WTC11 (cell line): ENCODE measurements around the gene GTF3C1.

ENCODE experiments used
- CTCF ChIP-seq: fragments of 200-600 bp; IDR thresholded peaks from 2 replicates; pipeline ENCODE4 v1.8.0; 2022; ENCODE audit warnings: antibody characterized with exemption
- E2F1 ChIP-seq: sonication (generic); formaldehyde crosslinking; IDR thresholded peaks from 2 replicates; pipeline ENCODE4 v1.8.0; 2022; ENCODE audit warnings: mild to moderate bottlenecking, missing genetic modification reagents
- KAT7 ChIP-seq: sonication (generic); formaldehyde crosslinking; IDR thresholded peaks from 2 replicates; pipeline ENCODE4 v1.8.1; 2023; ENCODE audit warnings: missing genetic modification reagents, mild to moderate bottlenecking, borderline replicate concordance
- MLX ChIP-seq: sonication (generic); formaldehyde crosslinking; IDR thresholded peaks from 2 replicates; pipeline ENCODE4 v1.8.1; 2023; ENCODE audit warnings: mild to moderate bottlenecking, missing genetic modification reagents, moderate library complexity
- NFYB ChIP-seq: sonication (generic); formaldehyde crosslinking; conservative IDR thresholded peaks from 2 replicates; pipeline ENCODE4 v1.8.0; 2022; ENCODE audit warnings: low read depth, missing genetic modification reagents
- USF2 ChIP-seq: sonication (generic); formaldehyde crosslinking; IDR thresholded peaks from 2 replicates; pipeline ENCODE4 v1.8.1; 2023; ENCODE audit warnings: mild to moderate bottlenecking, missing genetic modification reagents, moderate library complexity

- no peak for TF ChIP-seq CTCF
- no peak for TF ChIP-seq KAT7 (CRISPR knock-in tag)
- TF ChIP-seq NFYB (CRISPR knock-in tag), result no peak
- TF ChIP-seq MLX, result no peak
- TF ChIP-seq USF2 (CRISPR knock-in tag), result no peak
- TF ChIP-seq E2F1 (CRISPR knock-in tag), result no peak
Measured at GRCh38 chr16:27568077-27568476, 18.4 kb upstream of the GTF3C1 start.
